Measurements from ENCODE around the gene ASB15.

GRCh38 chr7:123571684-123572083 is 29.9 kb upstream of the ASB15 start:
- TF ChIP-seq POLR2A (IDR thresholded peaks at IDR 0.05) (no peak), CTCF (IDR thresholded peaks at IDR 0.05) (no peak), EP300 (IDR thresholded peaks at IDR 0.05) (no peak)
